Nucleus accumbens (tissue), 56 donors: ENCODE data around the gene GKN2.

Experiments used
- DNase-seq, 56 donors: peaks; one replicate each; lab custom pipeline; 2025; lab: John Stamatoyannopoulos, UW

GKN2 gene

GRCh38 chr2:68925295-68925896 is 27.3 kb downstream of the GKN2 start:
- peak in 6 of 56 donors; percentile 3 to 32 (median 10) for DNase-seq

GRCh38 chr2:68921646-68922045 is 31.0 kb downstream of the GKN2 start:
- DNase-seq: no peak

GRCh38 chr2:68920481-68921170 is 32.1 kb downstream of the GKN2 start:
- DNase-seq: no peak

GRCh38 chr2:68918497-68918896 is 34.2 kb downstream of the GKN2 start:
- no peak for DNase-seq

GRCh38 chr2:68917034-68917718 is 35.5 kb downstream of the GKN2 start:
- DNase-seq: no peak

- DNase-seq: no peak
Observed at GRCh38 chr2:68916226-68916625, 36.5 kb downstream of the GKN2 start.

- DNase-seq: no peak
Observed at GRCh38 chr2:68915393-68915792, 37.3 kb downstream of the GKN2 start.

- no peak for DNase-seq
Observed at GRCh38 chr2:68913359-68913758, 39.3 kb downstream of the GKN2 start.

- DNase-seq: no peak
Observed at GRCh38 chr2:68912732-68913131, 40.0 kb downstream of the GKN2 start.

GRCh38 chr2:68912111-68912510 is 40.6 kb downstream of the GKN2 start:
- DNase-seq: no peak

GRCh38 chr2:68911709-68912108 is 41.0 kb downstream of the GKN2 start:
- DNase-seq: no peak

- no peak for DNase-seq
Observed at GRCh38 chr2:68911246-68911645, 41.4 kb downstream of the GKN2 start.

GRCh38 chr2:68909793-68910674 is 42.7 kb downstream of the GKN2 start:
- peak in 25 of 56 donors; percentile 1 to 73 (median 14) for DNase-seq

GRCh38 chr2:68908392-68908970 is 44.2 kb downstream of the GKN2 start:
- DNase-seq: peak in 5 of 56 donors; percentile 1 to 25 (median 5)

GRCh38 chr2:68907920-68908253 is 44.8 kb downstream of the GKN2 start:
- no peak for DNase-seq

GRCh38 chr2:68907232-68907919 is 45.3 kb downstream of the GKN2 start:
- no peak for DNase-seq

- DNase-seq: no peak
Observed at GRCh38 chr2:68906716-68907115, 46.0 kb downstream of the GKN2 start.

- DNase-seq: no peak
Observed at GRCh38 chr2:68905116-68905515, 47.6 kb downstream of the GKN2 start.

- no peak for DNase-seq
Observed at GRCh38 chr2:68901561-68901960, 51.1 kb downstream of the GKN2 start.

- no peak for DNase-seq
Observed at GRCh38 chr2:68901199-68901514, 51.5 kb downstream of the GKN2 start.
